Right ventricle myocardium inferior (tissue), 1 donor: ENCODE data around the gene CHRNA7. TPM values are rescaled to one million over a fixed set of nuclear protein-coding genes. Genes with fewer than 3 reads are reported as not detected.
"Not testable (repeated sequence)": the region's sequence is repeated elsewhere in the genome, so short reads cannot be mapped to it uniquely, and the experiment has no call there.

Experiments
- ATAC-seq: fragments of 200-7000 bp; cut with Tn5 transposase; one replicate; pipeline ENCODE4 v1.9.1; 2020; ENCODE audit warnings: mild to moderate bottlenecking, moderate library complexity
- DNase-seq: peaks from one replicate; pipeline ENCODE4 v3.0.0; 2021; ENCODE audit errors: missing footprints
- intact Hi-C: fragments of 100-400 bp; cut with DNase I; formaldehyde crosslinking; loops from one replicate; pipeline ENCODE4 v1.11.0; 2022
- total RNA-seq: library from RNA; stranded (reverse); fragmentation: NEBNext Ultra II Directional; extraction: Animal tissue kit (Norgen Biotek cat#: 25700); gene quantifications from one replicate; pipeline ENCODE4 v1.2.1, GENCODE V29; 2021
- donor health status: DM: no; HTN: yes; CAD: no; lungs with severe emphysema.

The CHRNA7 gene
- total RNA-seq, 1 donor from 2014 or later = 1.2 TPM

- no peak for ATAC-seq
- intact Hi-C loops = loop anchor here (5.0 kb wide), 1 partner anchor 76 kb away; the partner anchor contains the start of gene CHRNA7
- DNase-seq = no peak
These were observed 78.3 kb downstream of the CHRNA7 start for GRCh38 chr15:32108661-32109060.

DNA sequence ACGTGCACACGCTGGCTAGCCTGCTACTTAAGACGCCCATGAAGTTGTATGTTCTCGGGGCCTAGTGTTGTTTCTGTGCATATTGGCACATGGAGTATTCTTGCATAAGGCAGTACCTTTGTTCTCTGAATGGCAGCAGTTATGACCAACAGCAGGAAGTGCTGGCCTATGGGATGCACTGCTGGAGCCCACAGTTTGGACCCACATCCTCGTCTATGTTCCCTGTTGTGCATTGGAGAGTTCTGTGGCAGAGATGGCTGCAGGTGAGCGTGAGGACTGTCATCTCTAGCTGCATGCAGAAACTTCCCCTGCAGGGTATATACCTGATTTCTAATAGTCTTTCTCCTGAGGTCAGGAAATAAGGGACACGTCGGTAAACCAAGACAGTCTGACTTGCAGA lies 81.8 kb downstream of the CHRNA7 start:
- no peak for DNase-seq
- ATAC-seq = no peak
- intact Hi-C loops = no loop called here

DNA sequence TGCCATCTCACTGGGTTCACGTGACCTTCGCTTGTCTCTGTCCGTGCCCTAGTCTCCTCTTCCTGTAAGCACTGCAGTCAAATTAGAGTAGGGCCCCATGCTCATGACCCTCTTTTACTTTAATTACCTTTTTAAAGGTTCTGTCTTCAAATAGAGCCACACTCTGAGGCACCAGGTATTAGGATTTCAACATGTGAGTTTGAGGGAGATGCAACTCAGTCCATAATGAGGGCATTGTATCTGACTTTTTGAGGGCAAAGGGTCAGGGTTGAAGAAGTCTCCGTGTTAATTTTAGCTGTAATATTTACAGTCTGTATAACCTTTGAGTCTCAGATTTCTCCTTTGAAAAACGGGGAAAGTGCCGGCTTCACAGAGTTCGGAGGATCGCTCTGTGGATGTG lies 82.9 kb downstream of the CHRNA7 start:
- DNase-seq = no peak
- no peak for ATAC-seq
- intact Hi-C loops = no loop called here

GRCh38 chr15:32117122-32117521 lies 86.8 kb downstream of the CHRNA7 start:
- no peak for ATAC-seq
- intact Hi-C loops = no loop called here
- DNase-seq = no peak

DNA sequence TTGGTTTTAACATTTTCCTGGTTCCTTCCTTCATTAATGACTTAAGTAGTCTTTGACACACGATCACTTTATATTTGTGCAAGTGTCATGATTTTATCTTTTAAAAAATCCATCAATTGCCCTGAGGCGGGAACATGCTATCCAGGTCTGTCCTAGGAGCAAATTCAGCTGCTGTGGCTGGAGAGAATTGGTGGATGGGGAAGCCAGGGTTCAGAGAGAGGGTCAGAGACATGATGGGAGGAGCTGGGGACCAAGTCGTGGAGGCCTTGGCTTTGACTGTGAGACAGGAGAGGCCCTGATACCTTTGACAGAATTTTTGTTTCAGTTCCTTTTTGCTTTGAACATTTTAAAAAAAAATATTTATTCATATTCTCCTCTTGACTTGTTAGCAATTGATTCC lies 89.0 kb downstream of the CHRNA7 start:
- ATAC-seq (no peak), DNase-seq (no peak)
- intact Hi-C loops = no loop called here

DNA sequence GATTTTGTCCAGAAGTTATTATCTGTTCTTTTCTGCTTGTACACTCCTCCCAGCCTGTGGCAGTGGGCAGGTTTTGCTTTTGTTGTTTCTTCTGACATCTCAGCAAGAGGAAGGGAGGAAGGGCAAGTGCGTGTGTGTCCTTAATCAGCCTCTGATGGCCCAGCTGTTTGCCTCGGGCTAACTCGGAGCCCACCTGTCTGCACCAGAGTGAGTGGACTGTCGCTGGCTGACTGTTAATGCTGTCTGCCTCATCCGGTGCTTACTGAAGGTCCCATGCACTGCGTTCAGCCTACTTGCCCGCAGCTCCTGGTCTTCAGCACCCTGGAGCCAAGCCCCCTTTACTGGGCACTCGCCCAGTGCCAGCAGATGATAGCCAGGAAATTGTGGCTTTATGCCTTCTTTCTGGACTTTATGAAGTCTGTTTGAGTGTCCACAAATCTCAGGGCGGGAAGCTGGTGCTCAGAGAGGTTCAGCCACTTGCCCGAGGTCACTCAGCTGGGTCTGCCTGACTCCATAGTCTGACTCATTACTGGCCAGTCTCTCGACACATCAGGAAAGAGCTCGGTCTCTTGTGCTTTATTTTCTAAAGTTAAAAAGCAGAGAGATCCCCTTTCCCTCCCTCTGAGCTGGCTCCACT lies 89.5 kb downstream of the CHRNA7 start:
- ATAC-seq (no peak), DNase-seq (no peak)
- intact Hi-C loops = no loop called here

DNA sequence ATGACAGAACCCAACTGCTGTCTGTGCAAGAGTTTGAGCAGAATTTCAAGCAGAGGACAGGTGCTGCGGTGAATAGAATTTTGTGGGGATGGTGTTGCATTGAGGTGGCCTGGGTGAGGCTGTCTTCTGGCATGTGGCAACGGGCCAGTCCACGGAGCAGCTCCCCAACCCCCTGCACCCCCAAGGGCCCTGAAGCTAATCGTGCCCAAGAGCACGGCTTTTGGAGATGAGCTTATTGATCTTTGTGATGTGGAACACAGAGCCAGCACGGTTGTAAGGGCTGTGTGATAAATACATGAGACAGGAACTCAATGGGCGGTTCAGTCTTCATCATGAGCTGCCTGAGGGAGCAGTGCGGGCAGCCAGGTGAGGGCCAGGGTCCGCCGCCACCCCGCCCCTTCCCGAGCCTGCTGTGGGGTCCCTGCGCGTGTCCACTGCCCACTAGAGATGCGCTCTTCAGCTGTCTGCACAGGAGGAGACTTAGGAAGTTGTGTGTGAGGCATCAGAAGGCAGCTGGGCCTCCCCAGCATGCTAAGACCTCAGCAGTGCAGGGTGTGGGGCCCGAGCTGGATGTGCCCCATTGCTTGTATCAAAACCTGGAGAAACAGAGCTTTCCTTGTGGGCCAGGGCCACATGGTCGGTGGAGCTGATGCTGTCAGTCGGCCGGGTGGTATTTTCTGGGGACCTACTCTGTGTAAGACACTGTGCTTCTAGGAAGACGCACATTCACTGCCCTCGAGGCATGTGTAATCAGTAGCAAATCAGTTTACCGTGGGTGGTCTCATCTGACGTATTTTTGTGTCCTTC lies 90.5 kb downstream of the CHRNA7 start:
- intact Hi-C loops = no loop called here
- no peak for DNase-seq

GRCh38 chr15:32121384-32121695 lies 91.0 kb downstream of the CHRNA7 start:
- no peak for ATAC-seq
- intact Hi-C loops = no loop called here

More for the DNA sequence above, 90.5 kb downstream of the CHRNA7 start:
- ATAC-seq = no peak

GRCh38 chr15:32122013-32122412 lies 91.7 kb downstream of the CHRNA7 start:
- no peak for DNase-seq
- ATAC-seq = no peak
- intact Hi-C loops = no loop called here

More at GRCh38 chr15:32121384-32121695, 91.0 kb downstream of the CHRNA7 start:
- DNase-seq = no peak

GRCh38 chr15:32123473-32123872 lies 93.2 kb downstream of the CHRNA7 start:
- no peak for DNase-seq
- intact Hi-C loops = no loop called here
- no peak for ATAC-seq

- no peak for DNase-seq
- no peak for ATAC-seq
- intact Hi-C loops = no loop called here
These were observed 94.4 kb downstream of the CHRNA7 start for GRCh38 chr15:32124726-32125125.

DNA sequence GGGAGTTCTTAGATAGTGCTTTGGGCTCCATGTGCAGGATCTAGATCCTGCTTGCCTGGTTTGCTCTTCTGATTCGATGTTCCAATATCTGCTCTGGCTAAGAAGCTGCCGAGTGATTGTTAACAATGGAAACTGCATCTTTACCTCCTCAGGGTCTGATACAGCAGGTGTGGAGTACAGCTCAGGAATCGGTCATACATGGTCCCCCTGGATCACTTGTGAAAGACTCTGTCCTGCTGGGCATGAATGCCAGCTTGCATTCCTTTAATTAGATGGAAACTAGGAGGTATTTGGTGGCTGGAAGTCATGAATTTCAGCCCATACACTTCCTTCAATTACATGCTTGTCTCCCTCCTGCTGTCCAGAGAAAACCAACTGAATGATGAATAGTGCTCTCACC lies 95.3 kb downstream of the CHRNA7 start:
- no peak for ATAC-seq
- intact Hi-C loops = no loop called here
- no peak for DNase-seq

- intact Hi-C loops = no loop called here
- DNase-seq (no peak), ATAC-seq (no peak)
These were observed 99.5 kb downstream of the CHRNA7 start for GRCh38 chr15:32129815-32130214.

GRCh38 chr15:32130823-32131222 lies 100.5 kb downstream of the CHRNA7 start:
- no peak for ATAC-seq
- intact Hi-C loops = no loop called here
- DNase-seq = no peak

GRCh38 chr15:32131803-32132202 lies 101.5 kb downstream of the CHRNA7 start:
- intact Hi-C loops = no loop called here
- DNase-seq (no peak), ATAC-seq (no peak)

- no peak for DNase-seq
- intact Hi-C loops = no loop called here
- ATAC-seq = no peak
These were observed 102.5 kb downstream of the CHRNA7 start for GRCh38 chr15:32132859-32133258.

GRCh38 chr15:32134842-32135241 lies 104.5 kb downstream of the CHRNA7 start:
- intact Hi-C loops = no loop called here
- DNase-seq (no peak), ATAC-seq (no peak)

- intact Hi-C loops = no loop called here
- ATAC-seq = no peak
- DNase-seq = no peak
These were observed 105.0 kb downstream of the CHRNA7 start for GRCh38 chr15:32135335-32135734.

- ATAC-seq, intact Hi-C loops: not testable (repeated sequence)
- DNase-seq = peak; percentile 45
These were observed 115.2 kb downstream of the CHRNA7 start for GRCh38 chr15:32145512-32145911.

- no peak for ATAC-seq
- peak; percentile 39 for DNase-seq
- intact Hi-C loops = no loop called here
These were observed 118.7 kb downstream of the CHRNA7 start for GRCh38 chr15:32148833-32149555.
